OCI-LY7 (cell line): ENCODE results near the gene ALPL.

ENCODE experiments used
- EZH2phosphoT487 ChIP-seq: fragments of 200-600 bp; sonication (generic); IDR thresholded peaks from 2 replicates; pipeline ENCODE4 v1.6.1; 2018; ENCODE audit warnings: low read depth, borderline replicate concordance, mild to moderate bottlenecking, mixed run types, antibody characterized with exemption, low read length, moderate library complexity, mixed read lengths
- TF ChIP-seq, protein P1 (sequence below): fragments of 200-600 bp; sonication (generic); conservative IDR thresholded peaks from 2 replicates; pipeline ENCODE4 v1.5.1; 2014; ENCODE audit warnings: mild to moderate bottlenecking, antibody characterized with exemption, low read length, moderate library complexity, mixed read lengths

DNA sequence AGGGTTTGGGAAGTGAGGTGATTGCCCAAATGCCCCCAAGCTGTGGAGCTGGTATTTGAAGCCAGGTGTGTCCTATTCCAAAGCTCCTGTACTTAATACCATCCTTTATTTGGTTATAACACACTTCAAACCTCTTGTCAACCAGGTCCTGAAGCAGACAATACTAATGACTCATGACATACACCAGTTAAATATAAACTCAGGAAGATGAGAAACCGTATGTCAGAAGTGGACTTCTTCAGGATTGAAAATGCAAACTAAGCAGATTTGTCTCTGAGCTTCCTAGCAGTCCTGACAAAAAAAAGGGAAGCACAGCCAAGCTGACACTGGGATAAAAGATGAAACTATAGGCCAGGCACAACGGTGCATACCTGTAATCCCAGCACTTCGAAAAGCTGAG is 70.6 kb downstream of the ALPL start:
- TF ChIP-seq, protein P1, sequence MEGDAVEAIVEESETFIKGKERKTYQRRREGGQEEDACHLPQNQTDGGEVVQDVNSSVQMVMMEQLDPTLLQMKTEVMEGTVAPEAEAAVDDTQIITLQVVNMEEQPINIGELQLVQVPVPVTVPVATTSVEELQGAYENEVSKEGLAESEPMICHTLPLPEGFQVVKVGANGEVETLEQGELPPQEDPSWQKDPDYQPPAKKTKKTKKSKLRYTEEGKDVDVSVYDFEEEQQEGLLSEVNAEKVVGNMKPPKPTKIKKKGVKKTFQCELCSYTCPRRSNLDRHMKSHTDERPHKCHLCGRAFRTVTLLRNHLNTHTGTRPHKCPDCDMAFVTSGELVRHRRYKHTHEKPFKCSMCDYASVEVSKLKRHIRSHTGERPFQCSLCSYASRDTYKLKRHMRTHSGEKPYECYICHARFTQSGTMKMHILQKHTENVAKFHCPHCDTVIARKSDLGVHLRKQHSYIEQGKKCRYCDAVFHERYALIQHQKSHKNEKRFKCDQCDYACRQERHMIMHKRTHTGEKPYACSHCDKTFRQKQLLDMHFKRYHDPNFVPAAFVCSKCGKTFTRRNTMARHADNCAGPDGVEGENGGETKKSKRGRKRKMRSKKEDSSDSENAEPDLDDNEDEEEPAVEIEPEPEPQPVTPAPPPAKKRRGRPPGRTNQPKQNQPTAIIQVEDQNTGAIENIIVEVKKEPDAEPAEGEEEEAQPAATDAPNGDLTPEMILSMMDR: no peak
- no peak for TF ChIP-seq EZH2phosphoT487
